ENCODE data around the gene OASL. TPM values are rescaled to one million over a fixed set of nuclear protein-coding genes. Genes with fewer than 3 reads are reported as not detected.

The OASL gene
- total RNA-seq, 1 experiment from 2014 or later = 0.47 TPM

DNA sequence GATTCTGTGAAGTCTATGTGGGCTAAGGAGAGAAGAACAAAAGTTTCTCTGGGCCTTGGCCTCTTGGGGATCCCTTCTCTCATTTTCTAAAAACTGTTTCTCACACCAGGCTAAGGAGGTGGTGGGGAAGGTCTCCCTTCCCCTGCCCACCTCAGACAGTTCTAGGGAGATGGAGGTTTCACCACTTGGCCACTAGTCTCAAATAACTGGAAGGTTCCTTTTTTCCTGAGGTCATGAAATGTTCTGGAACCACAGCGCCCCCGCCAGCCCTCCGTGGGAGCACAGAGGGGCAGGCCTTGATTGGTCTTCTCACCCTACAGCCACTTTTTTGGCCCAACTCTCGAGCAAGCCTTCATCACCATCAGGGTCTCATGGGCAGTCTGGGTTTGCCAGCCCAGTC is 35.4 kb downstream of the OASL start:
- H3K36me3 Mint-ChIP-seq (ENCODE audit: insufficient read depth, unreplicated experiment) = peaks cover 51% of the 10 kb centered on the region
- TF ChIP-seq, protein P1, sequence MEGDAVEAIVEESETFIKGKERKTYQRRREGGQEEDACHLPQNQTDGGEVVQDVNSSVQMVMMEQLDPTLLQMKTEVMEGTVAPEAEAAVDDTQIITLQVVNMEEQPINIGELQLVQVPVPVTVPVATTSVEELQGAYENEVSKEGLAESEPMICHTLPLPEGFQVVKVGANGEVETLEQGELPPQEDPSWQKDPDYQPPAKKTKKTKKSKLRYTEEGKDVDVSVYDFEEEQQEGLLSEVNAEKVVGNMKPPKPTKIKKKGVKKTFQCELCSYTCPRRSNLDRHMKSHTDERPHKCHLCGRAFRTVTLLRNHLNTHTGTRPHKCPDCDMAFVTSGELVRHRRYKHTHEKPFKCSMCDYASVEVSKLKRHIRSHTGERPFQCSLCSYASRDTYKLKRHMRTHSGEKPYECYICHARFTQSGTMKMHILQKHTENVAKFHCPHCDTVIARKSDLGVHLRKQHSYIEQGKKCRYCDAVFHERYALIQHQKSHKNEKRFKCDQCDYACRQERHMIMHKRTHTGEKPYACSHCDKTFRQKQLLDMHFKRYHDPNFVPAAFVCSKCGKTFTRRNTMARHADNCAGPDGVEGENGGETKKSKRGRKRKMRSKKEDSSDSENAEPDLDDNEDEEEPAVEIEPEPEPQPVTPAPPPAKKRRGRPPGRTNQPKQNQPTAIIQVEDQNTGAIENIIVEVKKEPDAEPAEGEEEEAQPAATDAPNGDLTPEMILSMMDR (IDR thresholded peaks at IDR 0.05; ENCODE audit: unreplicated experiment) = no peak

DNA sequence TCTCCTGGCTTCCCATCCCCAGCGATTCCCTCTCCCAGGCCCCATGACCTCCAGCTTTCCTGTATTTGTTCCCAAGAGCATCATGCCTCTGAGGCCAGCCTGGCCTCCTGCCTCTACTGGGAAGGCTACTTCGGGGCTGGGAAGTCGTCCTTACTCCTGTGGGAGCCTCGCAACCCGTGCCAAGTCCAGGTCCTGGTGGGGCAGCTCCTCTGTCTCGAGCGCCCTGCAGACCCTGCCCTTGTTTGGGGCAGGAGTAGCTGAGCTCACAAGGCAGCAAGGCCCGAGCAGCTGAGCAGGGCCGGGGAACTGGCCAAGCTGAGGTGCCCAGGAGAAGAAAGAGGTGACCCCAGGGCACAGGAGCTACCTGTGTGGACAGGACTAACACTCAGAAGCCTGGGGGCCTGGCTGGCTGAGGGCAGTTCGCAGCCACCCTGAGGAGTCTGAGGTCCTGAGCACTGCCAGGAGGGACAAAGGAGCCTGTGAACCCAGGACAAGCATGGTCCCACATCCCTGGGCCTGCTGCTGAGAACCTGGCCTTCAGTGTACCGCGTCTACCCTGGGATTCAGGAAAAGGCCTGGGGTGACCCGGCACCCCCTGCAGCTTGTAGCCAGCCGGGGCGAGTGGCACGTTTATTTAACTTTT is 37.1 kb downstream of the OASL start:
- H3K9me3 Mint-ChIP-seq (ENCODE audit: unreplicated experiment) = no peaks in the 10 kb centered on the region
- H3K4me1 Mint-ChIP-seq (ENCODE audit: insufficient read depth, unreplicated experiment) = no peaks in the 10 kb centered on the region
- H3K27ac Mint-ChIP-seq (ENCODE audit: low read depth, unreplicated experiment) = no peak overlapping the region
- intact Hi-C loops (cut with micrococcal nuclease) = no loop called here
- H3K4me3 Mint-ChIP-seq (ENCODE audit: unreplicated experiment) = no peak overlapping the region
- no peaks in the 10 kb centered on the region for H3K27me3 Mint-ChIP-seq (ENCODE audit: insufficient read depth, unreplicated experiment)
- BruUV-seq (replicated peaks) = no TSS peak
- ChIA-PET POLR2A (no interaction called here), CTCF (interaction anchor here (0.7 to 2.9 kb wide), 3 partner anchors 30 to 421 kb away, joined by 3 to 10 read pairs (median 6); partner anchors contain the start of gene POP5)
- H3K36me3 Mint-ChIP-seq (ENCODE audit: insufficient read depth, unreplicated experiment) = peaks cover 45% of the 10 kb centered on the region
- TF ChIP-seq, protein P1 (IDR thresholded peaks at IDR 0.05; ENCODE audit: unreplicated experiment) = no peak
- DNase-seq (ENCODE audit: unreplicated experiment) = no peak

More for the DNA sequence above, 35.4 kb downstream of the OASL start:
- ChIA-PET CTCF (interaction anchor here (0.6 to 2.9 kb wide), 6 partner anchors 19 to 357 kb away, joined by 3 to 10 read pairs (median 4); no protein-coding TSS in a partner anchor), POLR2A (no interaction called here)
- DNase-seq (ENCODE audit: unreplicated experiment) = no peak
- Mint-ChIP-seq H3K4me3 (ENCODE audit: unreplicated experiment) (no peak overlapping the region), H3K4me1 (ENCODE audit: insufficient read depth, unreplicated experiment) (no peaks in the 10 kb centered on the region), H3K27ac (ENCODE audit: low read depth, unreplicated experiment) (no peak overlapping the region), H3K27me3 (ENCODE audit: insufficient read depth, unreplicated experiment) (no peaks in the 10 kb centered on the region), H3K9me3 (ENCODE audit: unreplicated experiment) (no peaks in the 10 kb centered on the region)
- intact Hi-C loops (cut with micrococcal nuclease) = no loop called here
- BruUV-seq (replicated peaks) = no TSS peak

DNA sequence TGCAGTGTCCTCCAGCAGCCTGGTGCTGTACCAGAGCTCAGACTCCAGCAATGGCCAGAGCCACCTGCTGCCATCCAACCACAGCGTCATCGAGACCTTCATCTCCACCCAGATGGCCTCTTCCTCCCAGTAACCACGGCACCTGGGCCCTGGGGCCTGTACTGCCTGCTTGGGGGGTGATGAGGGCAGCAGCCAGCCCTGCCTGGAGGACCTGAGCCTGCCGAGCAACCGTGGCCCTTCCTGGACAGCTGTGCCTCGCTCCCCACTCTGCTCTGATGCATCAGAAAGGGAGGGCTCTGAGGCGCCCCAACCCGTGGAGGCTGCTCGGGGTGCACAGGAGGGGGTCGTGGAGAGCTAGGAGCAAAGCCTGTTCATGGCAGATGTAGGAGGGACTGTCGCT is 38.0 kb downstream of the OASL start:
- ChIA-PET CTCF (interaction anchor here (2.9 kb wide), 1 partner anchor 29 kb away, joined by 10 read pairs; no protein-coding TSS in a partner anchor), POLR2A (no interaction called here)
- H3K36me3 Mint-ChIP-seq (ENCODE audit: insufficient read depth, unreplicated experiment) = peaks cover 45% of the 10 kb centered on the region
- no peaks in the 10 kb centered on the region for H3K9me3 Mint-ChIP-seq (ENCODE audit: unreplicated experiment)
- H3K4me1 Mint-ChIP-seq (ENCODE audit: insufficient read depth, unreplicated experiment) = no peaks in the 10 kb centered on the region
- TF ChIP-seq, protein P1 (IDR thresholded peaks at IDR 0.05; ENCODE audit: unreplicated experiment) = no peak
- DNase-seq (ENCODE audit: unreplicated experiment) = no peak
- intact Hi-C loops (cut with micrococcal nuclease) = no loop called here
- H3K27me3 Mint-ChIP-seq (ENCODE audit: insufficient read depth, unreplicated experiment) = peaks cover 1% of the 10 kb centered on the region
- BruUV-seq (replicated peaks) = no TSS peak
- no peak overlapping the region for H3K27ac Mint-ChIP-seq (ENCODE audit: low read depth, unreplicated experiment)
- no peak overlapping the region for H3K4me3 Mint-ChIP-seq (ENCODE audit: unreplicated experiment)

DNA sequence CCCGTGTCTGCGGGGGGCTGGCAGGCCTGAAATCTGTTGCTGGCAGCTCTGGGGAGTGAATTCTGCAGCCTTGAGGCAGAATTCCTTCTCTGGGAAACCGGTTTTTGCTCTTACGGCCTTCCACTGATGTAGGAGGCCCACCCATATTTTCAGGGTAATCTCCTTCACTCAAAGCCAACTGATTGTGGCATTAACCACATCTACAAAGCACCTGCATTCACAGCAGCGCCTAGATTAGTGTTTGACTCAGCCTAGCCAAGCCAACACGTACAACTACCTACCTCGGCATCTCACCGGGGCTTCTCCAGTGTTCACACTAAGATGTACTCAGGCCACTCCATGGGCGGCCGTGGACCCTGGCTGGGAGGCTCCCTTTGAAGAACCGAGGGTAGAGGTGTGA is 38.5 kb downstream of the OASL start:
- CTCF ChIA-PET = interaction anchor here (2.9 kb wide), 1 partner anchor 29 kb away, joined by 10 read pairs; no protein-coding TSS in a partner anchor
- BruUV-seq (replicated peaks) = no TSS peak
- POLR2A ChIA-PET = no interaction called here
- Mint-ChIP-seq H3K9me3 (ENCODE audit: unreplicated experiment) (peaks cover 4% of the 10 kb centered on the region), H3K36me3 (ENCODE audit: insufficient read depth, unreplicated experiment) (peaks cover 42% of the 10 kb centered on the region), H3K27ac (ENCODE audit: low read depth, unreplicated experiment) (no peak overlapping the region), H3K4me3 (ENCODE audit: unreplicated experiment) (no peak overlapping the region), H3K4me1 (ENCODE audit: insufficient read depth, unreplicated experiment) (no peaks in the 10 kb centered on the region), H3K27me3 (ENCODE audit: insufficient read depth, unreplicated experiment) (peaks cover 7% of the 10 kb centered on the region)
- no peak for DNase-seq (ENCODE audit: unreplicated experiment)
- intact Hi-C loops (cut with micrococcal nuclease) = no loop called here
- TF ChIP-seq, protein P1 (IDR thresholded peaks at IDR 0.05; ENCODE audit: unreplicated experiment) = no peak
